ENCODE data around the gene RPS27L.
A peak's percentile ranks its signal among the peaks of the same experiment; 100 is the strongest.

The RPS27L gene

DNA sequence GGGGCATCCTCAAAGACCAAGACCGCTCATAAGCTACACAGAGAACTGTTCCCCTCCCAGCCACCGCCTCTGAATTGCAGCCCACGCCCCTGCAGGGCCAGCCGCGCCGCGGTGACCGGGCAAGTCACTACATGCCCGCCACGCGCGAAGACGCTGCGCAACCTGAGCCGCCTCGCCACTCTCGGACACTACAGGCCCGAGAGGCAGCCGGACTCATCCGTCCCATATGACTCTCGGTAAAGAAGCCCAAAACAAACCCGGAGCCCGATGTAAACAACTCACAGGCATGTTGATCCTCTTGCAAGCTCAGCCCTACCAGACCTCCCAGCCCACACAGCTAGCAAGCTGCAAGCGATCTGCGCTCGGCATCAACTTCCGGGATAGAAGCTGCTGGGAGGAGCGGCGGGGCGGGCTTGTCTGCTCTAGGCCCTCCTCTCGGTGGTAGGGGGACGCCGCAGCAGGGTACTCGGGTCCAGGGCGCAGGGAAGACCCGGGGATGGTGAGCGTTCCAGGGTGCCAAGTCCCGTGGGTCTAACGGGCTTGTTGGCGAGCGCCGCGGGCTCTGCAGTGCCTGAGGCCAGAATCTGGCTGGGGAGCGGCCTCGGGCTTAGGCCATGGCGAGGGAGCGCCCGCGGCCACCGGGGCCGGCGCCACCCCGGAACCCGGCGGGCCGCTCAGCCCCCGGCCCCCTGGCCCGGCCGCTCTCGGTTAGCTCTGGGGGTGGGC lies at the start of gene RPS27L:
Gene RPS27L, minus strand, starts transcription at position 360 of the 726 bp plus-strand sequence. Its CDS starts 72 bp downstream, at position 288.
- peak; percentile 45 for DNase-seq

DNA sequence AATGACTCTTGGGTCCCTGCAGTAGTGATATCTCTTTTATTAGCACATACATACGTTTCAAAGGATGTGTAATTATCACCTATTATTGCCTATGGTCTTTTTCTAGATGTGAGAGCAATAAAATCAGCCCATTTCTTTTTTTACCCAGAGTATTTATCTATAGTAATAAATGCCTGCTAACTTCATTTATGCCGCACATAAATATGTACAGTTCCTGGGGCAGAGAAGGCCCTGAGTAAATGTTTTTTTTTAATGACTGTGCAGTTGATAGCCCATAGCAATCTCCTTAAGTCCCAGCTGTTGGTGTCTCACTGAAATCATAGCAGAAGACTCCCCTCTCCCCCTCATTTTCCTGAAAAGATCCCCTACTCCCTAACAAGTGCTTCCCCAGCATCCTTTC lies 48.8 kb upstream of the RPS27L start:
- DNase-seq = no peak

DNA sequence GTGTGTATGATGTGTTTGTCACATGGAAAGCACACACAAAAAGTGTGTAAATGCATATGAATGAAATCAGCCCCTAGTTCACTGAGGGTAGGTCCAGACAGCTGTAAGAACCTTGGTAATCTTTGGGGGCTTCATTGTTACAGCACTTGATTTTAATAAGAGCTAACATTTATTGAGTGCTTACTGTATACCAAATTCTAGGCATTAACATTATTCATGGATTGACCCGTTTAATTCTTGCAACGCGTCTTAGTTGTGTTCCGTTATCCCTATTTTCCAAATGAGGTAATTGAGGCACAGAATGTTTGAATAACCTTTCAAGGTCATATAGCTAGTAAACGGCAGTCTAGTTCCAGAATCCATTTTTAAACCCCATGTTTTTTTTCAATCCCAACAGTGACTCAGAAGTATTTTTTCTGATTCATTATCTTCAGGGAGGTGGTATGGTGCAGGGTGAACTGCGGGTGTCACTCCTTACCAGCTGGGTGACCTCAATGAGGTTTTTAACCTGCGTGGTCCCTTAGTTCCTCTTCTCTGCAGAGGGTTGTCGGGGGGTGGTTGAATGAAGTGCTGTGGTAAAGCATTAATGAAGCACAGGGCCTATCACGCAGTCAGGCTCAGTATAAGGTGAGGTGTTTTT lies 46.3 kb upstream of the RPS27L start:
- DNase-seq = no peak

DNA sequence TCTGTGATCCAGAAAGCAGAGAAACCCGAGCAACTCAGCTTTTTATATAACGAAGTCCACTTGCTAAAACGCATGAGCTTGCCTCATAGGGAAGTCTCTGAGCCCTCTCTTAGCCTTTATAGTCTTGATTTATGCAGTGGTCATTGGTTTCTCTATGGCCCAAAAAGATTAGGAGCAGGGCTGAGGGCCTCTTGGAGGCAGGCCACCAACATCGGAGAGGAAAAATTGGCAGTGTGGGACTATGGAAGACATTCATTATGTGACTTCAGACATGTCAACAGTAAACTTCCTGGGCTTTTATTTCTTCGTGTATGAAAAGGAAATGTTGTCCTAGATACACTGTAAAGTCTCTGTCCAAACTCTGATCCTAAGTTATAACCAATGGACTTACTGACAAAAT lies 45.6 kb upstream of the RPS27L start:
- DNase-seq = no peak

DNA sequence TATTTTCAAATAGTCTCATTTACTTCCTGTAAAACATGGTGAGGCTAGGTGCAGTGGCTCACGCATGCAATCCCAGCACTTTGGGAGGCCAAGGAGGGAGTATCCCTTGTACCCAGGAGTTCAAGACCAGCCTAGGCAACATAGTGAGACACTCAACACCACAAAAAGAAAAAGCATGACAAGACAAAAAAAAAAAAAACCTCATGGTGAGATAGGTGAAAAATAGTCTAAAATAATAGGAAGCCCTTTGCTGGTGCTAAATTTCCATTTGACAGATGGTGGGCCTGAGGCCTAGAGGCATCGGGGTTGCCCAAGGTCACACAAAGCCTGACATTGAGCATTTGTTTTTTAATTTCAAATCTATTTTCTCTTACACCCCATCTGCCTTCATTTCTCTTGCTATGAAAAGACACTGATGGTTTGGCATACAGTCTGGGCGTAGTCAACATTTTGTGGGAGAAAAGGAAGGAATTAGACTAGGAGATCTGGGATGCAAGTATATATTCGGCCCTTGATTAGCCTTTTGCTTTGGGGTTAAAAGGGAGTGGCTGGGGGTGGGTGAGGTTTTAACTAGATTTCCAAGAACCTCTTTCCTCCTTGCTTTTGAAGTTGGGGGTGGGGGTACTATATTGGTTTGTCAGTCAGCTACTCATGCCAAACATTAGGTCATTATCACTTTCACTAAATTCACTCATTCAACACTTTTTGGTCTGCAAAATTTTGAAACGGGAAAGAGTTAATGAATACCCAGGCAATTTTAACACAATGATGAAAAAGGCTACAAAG lies 43.4 kb upstream of the RPS27L start:
- DNase-seq = no peak

DNA sequence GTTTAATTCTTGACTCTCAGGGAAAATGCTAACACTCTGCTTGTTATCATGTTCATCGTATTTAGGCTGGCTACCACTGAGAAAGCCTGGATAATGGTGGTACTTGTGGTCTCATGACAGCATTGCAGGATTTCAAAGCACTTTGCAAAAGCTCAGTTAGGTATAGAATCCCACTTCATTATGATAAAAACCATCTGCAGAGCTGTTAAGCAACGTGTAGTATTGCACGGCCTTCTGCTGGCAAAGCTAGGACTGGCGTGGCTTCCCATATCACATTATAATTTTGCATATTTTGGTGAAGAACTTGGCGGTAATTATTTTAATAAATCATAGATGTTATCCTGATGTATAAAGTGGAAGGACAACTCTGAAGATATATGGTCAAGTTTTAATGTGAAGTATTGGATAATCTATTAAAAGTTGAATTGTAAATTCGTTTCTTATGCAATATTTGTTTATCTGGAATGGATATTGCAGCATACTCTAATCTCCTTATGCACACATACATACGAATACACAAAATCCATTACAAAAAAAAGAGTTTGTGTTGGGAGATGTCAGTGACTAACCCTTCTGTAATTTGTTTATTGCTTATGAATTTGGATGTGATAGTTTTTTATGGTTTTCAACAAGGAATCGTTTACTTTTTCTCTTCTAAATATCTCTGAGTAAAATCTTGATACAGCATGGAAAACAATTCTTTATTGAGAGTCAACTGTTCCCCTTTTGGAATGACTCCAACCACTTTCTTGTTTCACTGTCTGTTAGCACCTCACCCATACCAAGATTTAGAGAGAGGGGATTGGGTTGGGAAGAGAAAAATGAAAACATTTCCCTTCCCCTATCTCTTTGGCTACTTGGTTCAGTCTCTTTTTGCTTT lies 41.3 kb upstream of the RPS27L start:
- no peak for DNase-seq

DNA sequence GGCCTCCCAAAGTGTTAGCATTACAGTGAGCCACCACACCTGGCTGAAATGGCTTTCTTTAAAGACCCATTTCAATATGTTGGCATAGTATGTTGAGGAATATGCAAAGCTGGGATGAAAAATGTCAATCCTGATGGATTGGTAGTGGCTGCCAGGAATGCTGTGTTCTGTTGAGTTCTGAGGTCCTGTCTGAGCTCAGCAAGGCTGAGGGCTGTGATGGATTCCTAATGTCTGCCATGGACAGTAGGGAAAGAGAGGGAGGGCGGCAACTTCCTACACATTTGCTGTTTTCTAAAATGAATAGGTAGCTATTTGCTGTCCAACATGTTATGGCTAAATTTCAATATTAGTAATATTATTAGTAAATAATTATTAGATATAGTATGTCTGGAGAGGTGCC lies 40.3 kb upstream of the RPS27L start:
- no peak for DNase-seq

DNA sequence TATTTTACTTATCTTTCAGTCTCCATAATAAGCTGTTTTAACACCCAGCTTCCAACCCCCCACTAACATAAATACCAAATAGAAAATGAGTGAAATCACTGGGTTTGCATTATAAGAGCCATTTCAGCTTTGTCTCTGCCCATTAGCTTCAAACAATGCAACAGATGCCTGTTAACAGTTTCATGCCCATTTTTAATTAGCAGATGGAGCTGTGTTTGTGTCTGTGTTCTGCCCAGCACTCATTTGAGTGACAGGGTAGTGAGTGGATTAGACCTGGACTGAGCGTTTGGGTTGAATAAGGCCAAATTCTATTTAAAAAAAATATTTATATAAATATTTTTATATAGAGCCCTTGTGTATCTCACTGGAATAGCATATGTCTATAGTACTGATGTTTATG lies 39.6 kb upstream of the RPS27L start:
- DNase-seq = no peak

DNA sequence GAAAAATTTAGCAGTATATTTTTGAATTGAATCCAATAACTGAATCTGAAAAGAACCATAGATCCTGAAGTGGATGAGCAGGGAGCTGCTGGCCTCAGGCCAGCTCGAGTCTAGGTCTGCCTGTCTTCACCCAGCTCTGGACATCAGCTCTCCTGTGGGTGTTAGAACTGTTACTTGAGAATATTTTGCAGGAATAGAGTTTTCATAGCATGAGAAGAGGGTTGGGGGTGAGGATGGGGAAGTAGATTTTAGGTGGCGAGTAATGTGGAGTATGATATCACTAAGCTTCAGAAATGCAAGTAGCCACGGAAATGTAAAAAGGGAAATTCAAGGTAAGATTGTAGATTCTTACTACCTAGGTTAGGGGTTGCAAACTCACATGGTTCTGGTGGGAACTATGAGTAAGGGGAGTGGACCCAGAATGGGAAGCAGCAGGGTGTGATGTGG lies 38.3 kb upstream of the RPS27L start:
- DNase-seq = no peak

DNA sequence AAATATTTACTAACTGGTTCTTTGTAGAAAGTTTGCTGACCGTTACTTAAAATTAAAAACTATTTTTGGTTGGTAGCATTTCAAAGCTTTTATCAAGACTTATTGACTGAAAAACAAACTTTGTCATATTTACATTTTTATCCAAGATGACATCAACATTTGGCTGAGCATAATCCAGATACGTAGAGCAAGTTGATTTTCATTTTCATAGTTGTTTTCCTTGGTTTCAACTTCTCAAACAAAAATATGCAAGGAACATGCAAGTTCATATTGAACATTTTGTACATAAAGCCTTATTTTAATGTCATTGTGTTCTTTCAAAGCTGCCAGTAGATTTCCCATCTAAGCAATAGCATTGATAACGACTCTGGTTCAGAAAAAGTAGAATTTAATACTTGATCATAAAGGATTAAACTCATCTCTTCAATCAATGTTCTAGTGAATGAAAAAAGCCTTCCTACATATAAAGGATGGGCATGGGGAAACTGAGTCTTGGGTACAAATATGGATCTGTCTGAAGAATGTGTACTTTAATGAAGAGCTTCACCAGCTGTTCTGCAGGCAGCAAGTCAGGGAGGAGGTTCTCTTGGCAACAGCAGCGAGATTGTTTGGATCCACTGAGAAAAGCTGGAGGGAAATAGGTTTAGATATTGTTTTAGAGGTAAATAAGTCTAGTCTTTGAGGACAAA lies 37.7 kb upstream of the RPS27L start:
- no peak for DNase-seq

DNA sequence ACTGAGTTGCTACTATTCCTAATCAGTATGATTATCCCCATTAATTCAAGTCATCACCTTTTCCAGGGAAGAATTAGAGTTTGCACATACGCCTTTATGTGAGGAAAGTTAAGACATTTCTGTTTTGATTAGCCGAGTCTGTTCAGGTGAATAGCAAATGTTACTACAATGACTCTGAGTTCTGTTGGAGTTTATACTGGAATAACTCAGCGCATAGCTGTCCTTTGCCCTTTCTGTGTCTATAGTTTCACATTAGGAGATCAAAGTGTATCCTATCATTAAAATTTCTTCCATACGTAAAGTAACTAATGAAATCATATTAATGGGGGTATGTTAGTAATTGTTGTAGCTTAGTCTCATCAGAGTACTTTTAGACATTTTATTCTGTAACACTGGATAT lies 37.0 kb upstream of the RPS27L start:
- DNase-seq = no peak

DNA sequence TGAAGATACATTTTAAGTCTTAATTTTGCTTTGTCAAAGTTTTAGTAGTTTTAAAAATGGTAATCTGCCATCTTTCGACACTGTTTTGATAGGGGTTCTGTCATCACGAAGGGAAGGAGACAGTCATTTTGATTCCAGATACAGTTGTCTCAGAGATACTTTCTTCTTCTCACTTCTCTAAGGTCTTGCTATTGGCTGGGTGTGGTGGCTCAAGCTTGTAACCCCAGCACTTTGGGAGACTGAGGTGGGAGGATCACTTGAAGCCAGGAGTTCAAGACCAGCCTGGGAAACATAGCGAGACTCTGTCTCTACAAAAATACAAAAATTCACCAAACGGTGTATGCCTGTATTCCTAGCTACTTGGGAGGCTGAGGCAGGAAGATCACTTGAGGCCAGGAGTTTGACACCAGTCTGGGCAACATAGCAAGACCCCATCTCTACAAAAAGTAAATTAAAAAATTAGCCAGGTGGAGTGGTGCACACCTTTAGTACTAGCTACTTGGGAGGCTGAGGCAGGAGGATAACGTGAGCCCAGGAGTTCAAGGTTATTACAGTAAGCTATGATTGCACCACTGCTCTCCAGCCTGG lies 35.4 kb upstream of the RPS27L start:
- no peak for DNase-seq

DNA sequence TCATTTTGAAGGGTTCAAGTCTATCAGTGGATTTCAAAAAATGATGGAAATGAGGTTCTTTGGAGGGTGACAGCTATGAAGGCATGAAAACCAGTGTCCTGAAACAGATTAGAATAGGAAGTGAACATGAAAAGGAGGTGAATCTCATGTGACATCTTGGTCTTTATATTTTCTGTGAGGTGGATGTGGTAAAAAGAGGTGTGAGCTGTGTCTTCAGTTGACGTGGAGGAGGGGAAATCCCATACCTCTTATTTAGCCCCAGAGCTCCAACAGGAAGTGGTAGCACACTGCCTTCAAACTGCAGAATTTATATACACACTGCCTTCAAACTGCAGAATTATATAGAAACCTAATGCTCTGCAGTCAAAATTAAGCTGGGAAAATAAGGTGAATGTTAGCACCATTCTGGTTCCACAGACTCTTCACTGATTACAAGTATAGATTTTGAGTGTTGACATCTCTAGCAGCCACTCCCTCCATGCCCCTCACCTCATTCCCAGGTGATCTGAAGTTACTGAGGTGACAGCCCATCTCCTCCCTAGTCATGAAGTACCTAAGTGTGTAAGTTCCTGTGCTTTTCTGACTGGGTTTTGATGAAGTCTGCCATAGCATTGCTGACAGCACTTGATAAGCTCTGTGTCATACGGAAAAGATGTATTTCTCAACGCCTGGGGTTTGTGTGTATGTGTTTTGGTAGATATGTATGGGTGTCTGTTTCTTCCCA lies 34.8 kb upstream of the RPS27L start:
- DNase-seq = no peak

DNA sequence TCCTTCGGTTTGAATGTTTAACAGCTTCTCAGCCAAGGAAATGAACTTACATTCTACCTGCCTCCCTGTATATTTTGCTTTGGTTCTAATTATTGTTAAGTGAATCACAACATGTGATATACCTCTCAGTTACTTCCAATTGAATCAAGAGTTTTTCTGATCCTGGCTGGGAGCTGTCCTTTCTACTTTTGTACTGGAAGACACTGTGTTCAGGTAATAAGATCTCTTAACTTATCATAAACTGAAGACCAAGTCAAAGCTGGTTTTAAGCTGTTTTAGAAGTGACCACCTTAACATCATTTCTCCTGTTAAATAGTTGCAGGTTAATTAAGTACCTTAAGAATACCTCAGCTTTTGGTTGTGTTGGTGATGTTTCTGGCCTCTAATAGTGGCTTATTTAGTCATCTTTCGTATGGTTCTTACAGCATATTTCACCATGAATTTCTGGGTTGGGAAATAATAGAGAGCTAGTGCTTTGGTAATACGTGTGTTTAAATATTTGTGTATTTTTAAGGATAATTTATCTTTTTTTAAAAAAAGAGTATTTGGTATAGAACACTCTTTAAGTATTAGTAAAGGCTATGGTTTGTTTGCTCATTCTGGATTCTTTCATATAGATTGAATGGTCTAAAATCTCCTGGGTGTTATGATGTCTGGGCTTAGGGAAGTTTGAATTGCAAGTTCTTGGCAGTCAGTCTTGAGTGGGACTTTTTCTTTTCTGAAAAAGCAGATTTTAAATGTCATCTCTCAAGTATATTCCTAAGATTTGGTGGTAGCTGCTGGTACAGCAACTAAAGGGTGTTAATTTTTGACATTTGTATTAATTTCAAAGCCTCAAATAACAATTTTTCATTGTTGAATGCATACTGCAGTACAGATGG lies 33.7 kb upstream of the RPS27L start:
- no peak for DNase-seq

DNA sequence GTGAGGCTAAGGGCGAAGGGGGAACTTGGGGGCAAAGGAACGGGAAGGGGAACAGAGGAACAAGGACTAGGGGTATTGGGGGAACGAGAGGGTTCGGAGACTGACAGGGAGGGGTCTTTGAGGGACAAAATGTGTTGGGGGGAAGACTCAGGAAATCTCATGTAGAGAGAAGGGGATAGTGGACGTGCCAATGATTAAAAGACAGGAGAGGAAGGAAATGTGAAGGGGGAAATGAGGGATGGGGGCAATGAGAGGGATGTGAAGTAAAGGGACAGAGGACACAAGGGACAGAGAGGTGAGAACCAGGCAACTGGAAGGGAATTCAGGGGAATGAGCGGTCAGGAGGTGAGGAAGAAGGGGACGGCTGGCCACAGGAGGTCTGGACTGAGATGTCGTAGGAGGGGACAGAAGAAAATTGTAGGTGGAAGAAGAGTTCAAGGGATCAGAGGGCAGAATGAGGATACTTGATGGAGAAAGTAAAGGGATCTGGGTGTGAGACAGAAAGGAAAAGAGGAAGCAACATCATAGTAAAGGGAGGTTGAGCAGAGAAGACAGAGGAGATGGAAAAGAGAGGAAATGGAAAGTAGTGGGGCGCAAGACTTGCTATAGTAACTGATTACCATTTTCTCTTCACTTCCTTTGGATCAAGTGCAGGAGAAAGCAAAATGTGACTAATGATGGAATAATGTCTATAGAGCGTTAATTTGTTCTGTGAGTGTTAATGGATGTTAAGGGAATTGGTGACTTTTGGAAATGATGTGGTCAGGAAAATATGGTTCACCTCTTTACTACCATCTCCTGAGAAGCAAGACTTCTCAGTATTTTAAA lies 32.9 kb upstream of the RPS27L start:
- DNase-seq = no peak

DNA sequence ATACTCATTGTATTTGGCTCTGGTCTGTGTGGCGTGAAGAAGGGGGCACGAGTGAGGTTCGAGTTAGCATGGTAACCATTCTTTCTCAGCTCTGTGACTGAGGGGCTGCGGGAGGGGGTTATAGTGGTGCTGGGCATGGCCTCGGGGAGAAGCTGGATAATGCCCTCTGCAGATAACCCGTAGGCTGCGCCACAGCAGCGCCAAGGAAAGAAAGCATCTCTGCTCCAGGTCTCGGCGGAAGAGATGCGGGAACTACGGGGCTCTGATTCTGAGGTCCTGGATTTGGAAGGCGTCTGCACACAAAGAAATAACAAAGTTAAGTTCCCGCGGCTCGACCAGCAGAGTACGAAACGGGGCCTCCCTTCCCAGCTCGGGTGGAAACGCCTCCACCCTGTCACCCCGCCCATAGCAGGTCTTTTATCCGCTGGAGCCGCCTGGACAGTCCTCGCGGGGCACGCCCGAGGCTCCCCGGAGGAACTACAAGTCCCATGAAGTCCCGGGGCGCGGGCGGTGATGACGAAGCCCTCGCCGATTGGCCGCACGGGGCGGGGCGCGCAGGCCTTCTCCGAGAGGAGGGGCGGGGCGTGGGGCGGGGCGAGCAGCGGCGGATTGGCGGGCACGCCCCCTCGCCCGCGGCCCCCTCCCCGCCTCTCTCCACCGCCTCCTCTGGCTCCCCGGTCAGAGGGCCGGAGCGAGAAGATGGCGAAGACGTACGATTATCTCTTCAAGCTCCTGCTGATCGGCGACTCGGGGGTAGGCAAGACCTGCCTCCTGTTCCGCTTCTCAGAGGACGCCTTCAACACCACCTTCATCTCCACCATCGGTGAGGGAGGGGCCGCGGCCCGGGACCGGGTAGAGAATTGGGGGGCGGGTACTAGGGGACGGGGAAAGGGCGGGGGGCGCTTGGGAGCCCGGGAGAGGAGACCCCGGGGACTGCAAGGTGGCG lies 31.9 kb upstream of the RPS27L start, which contains the start of gene RAB8B:
Gene RAB8B, plus strand, starts transcription at position 681 of the 946 bp plus-strand sequence. Its CDS starts 19 bp downstream, at position 700.
- DNase-seq = peak; percentile 72

DNA sequence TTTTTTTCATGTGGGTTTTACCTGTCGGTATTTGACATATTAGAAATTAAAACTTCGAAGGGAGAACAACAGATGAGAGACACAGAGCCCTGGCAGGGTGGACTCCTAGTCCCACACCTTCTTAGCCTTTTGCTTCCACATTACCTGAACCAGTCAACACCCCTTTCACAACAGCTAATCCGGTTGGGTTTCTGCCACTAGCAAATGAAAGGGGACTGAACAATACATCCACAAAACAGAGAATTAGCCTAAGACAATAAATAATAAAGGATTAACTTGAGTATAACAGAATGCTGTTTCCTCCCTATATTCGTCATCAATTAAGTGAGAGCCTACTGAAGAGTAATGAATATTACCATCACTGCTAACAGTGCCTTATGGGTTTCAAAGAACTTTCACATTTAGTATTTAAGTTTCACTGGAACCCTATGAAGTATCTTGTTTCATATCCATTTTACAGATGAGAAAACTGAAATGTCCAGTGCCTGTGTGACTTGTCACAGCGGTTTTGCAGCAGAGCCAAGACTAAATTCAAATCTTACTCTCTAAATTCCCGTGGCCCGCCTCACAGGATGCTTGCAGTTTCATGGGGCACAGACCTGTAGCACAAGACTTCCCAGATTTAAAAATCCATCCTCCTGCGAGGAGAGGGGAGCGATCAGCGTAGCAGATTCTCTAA lies 31.1 kb upstream of the RPS27L start:
- DNase-seq = no peak

Measured in NCI-H2029 (cell line).